ENCODE measurements around the gene LRTM1. TPM values are rescaled to one million over a fixed set of nuclear protein-coding genes. Genes with fewer than 3 reads are reported as not detected.

The LRTM1 gene
- total and polyA plus RNA-seq, 9 donors, result 66.1 to 103 (median 86.2) TPM

GRCh38 chr3:54917174-54917573, 10.7 kb downstream of the LRTM1 start:
- H3K4me1 ChIP-seq (ENCODE audit: control insufficient read depth, insufficient read depth, low read length), result peaks cover 3% of the 10 kb centered on the region
- no peaks in the 10 kb centered on the region for H3K9me3 ChIP-seq (replicated peaks; ENCODE audit: control insufficient read depth, low read depth, low read length)
- WGBS (ENCODE audit: insufficient coverage), result no CpG with 5 or more reads among the region's 2 CpGs
- H3K27ac ChIP-seq (ENCODE audit: low read length), result no peak overlapping the region
- no peaks in the 10 kb centered on the region for H3K36me3 ChIP-seq (ENCODE audit: control insufficient read depth, insufficient read depth, low read length)
- H3K4me3 ChIP-seq (ENCODE audit: low read length), result no peak overlapping the region
- H3K27me3 ChIP-seq (ENCODE audit: control insufficient read depth, insufficient read depth, low read length), result no peaks in the 10 kb centered on the region
- DNase-seq, result peak; percentile 55

- no peak overlapping the region for H3K27ac ChIP-seq (ENCODE audit: low read length)
- H3K4me3 ChIP-seq (ENCODE audit: low read length), result no peak overlapping the region
- no peaks in the 10 kb centered on the region for H3K36me3 ChIP-seq (ENCODE audit: control insufficient read depth, insufficient read depth, low read length)
- H3K4me1 ChIP-seq (ENCODE audit: control insufficient read depth, insufficient read depth, low read length), result peaks cover 3% of the 10 kb centered on the region
- DNase-seq, result no peak
- no peaks in the 10 kb centered on the region for H3K27me3 ChIP-seq (ENCODE audit: control insufficient read depth, insufficient read depth, low read length)
- peaks cover 2% of the 10 kb centered on the region for H3K9me3 ChIP-seq (replicated peaks; ENCODE audit: control insufficient read depth, low read depth, low read length)
Measured at GRCh38 chr3:54916732-54917131, 11.1 kb downstream of the LRTM1 start.

- no peaks in the 10 kb centered on the region for H3K36me3 ChIP-seq (ENCODE audit: control insufficient read depth, insufficient read depth, low read length)
- 90% methylated on average over 5 of the region's 8 CpGs for WGBS (ENCODE audit: insufficient coverage)
Measured at GRCh38 chr3:54915976-54916375, 11.9 kb downstream of the LRTM1 start.

GRCh38 chr3:54915181-54915580, 12.7 kb downstream of the LRTM1 start:
- Histone ChIP-seq H3K4me3 (ENCODE audit: low read length) (no peak overlapping the region), H3K27me3 (ENCODE audit: control insufficient read depth, insufficient read depth, low read length) (no peaks in the 10 kb centered on the region), H3K4me1 (ENCODE audit: control insufficient read depth, insufficient read depth, low read length) (peaks cover 3% of the 10 kb centered on the region), H3K9me3 (replicated peaks; ENCODE audit: control insufficient read depth, low read depth, low read length) (peaks cover 3% of the 10 kb centered on the region), H3K36me3 (ENCODE audit: control insufficient read depth, insufficient read depth, low read length) (no peaks in the 10 kb centered on the region), H3K27ac (ENCODE audit: low read length) (no peak overlapping the region)
- DNase-seq, result no peak
- no CpG with 5 or more reads among the region's 4 CpGs for WGBS (ENCODE audit: insufficient coverage)

More at GRCh38 chr3:54915976-54916375, 11.9 kb downstream of the LRTM1 start:
- no peaks in the 10 kb centered on the region for H3K27me3 ChIP-seq (ENCODE audit: control insufficient read depth, insufficient read depth, low read length)
- H3K9me3 ChIP-seq (replicated peaks; ENCODE audit: control insufficient read depth, low read depth, low read length), result peaks cover 3% of the 10 kb centered on the region
- H3K4me1 ChIP-seq (ENCODE audit: control insufficient read depth, insufficient read depth, low read length), result peaks cover 3% of the 10 kb centered on the region
- no peak overlapping the region for H3K4me3 ChIP-seq (ENCODE audit: low read length)
- no peak overlapping the region for H3K27ac ChIP-seq (ENCODE audit: low read length)
- no peak for DNase-seq

- WGBS (ENCODE audit: insufficient coverage), result no CpG with 5 or more reads among the region's 2 CpGs
- no peak overlapping the region for H3K4me3 ChIP-seq (ENCODE audit: low read length)
Measured at GRCh38 chr3:54914180-54914579, 13.7 kb downstream of the LRTM1 start.

GRCh38 chr3:54909191-54909590, 18.7 kb downstream of the LRTM1 start:
- Histone ChIP-seq H3K4me1 (ENCODE audit: control insufficient read depth, insufficient read depth, low read length) (peaks cover 19% of the 10 kb centered on the region), H3K27ac (ENCODE audit: low read length) (peak overlapping the region; percentile 0), H3K36me3 (ENCODE audit: control insufficient read depth, insufficient read depth, low read length) (no peaks in the 10 kb centered on the region), H3K4me3 (ENCODE audit: low read length) (no peak overlapping the region), H3K27me3 (ENCODE audit: control insufficient read depth, insufficient read depth, low read length) (no peaks in the 10 kb centered on the region), H3K9me3 (replicated peaks; ENCODE audit: control insufficient read depth, low read depth, low read length) (peaks cover 3% of the 10 kb centered on the region)
- WGBS (ENCODE audit: insufficient coverage), result no CpG with 5 or more reads among the region's 2 CpGs
- no peak for DNase-seq

More at GRCh38 chr3:54914180-54914579, 13.7 kb downstream of the LRTM1 start:
- peaks cover 3% of the 10 kb centered on the region for H3K4me1 ChIP-seq (ENCODE audit: control insufficient read depth, insufficient read depth, low read length)
- DNase-seq, result no peak
- H3K9me3 ChIP-seq (replicated peaks; ENCODE audit: control insufficient read depth, low read depth, low read length), result peaks cover 3% of the 10 kb centered on the region
- H3K27ac ChIP-seq (ENCODE audit: low read length), result no peak overlapping the region
- H3K36me3 ChIP-seq (ENCODE audit: control insufficient read depth, insufficient read depth, low read length), result no peaks in the 10 kb centered on the region
- H3K27me3 ChIP-seq (ENCODE audit: control insufficient read depth, insufficient read depth, low read length), result no peaks in the 10 kb centered on the region

- no CpG with 5 or more reads among the region's 2 CpGs for WGBS (ENCODE audit: insufficient coverage)
- Histone ChIP-seq H3K9me3 (replicated peaks; ENCODE audit: control insufficient read depth, low read depth, low read length) (peaks cover under 1% of the 10 kb centered on the region), H3K36me3 (ENCODE audit: control insufficient read depth, insufficient read depth, low read length) (no peaks in the 10 kb centered on the region), H3K27me3 (ENCODE audit: control insufficient read depth, insufficient read depth, low read length) (no peaks in the 10 kb centered on the region), H3K27ac (ENCODE audit: low read length) (peak overlapping the region; percentile 88), H3K4me3 (ENCODE audit: low read length) (no peak overlapping the region), H3K4me1 (ENCODE audit: control insufficient read depth, insufficient read depth, low read length) (peaks cover 27% of the 10 kb centered on the region)
- peak; percentile 73 for DNase-seq
Measured at GRCh38 chr3:54906763-54907162, 21.1 kb downstream of the LRTM1 start.

- 97% methylated on average over 3 of the region's 3 CpGs for WGBS (ENCODE audit: insufficient coverage)
- peak; percentile 37 for DNase-seq
- Histone ChIP-seq H3K9me3 (replicated peaks; ENCODE audit: control insufficient read depth, low read depth, low read length) (no peaks in the 10 kb centered on the region), H3K4me1 (ENCODE audit: control insufficient read depth, insufficient read depth, low read length) (peaks cover 35% of the 10 kb centered on the region), H3K27me3 (ENCODE audit: control insufficient read depth, insufficient read depth, low read length) (no peaks in the 10 kb centered on the region), H3K4me3 (ENCODE audit: low read length) (no peak overlapping the region), H3K27ac (ENCODE audit: low read length) (peak overlapping the region; percentile 81), H3K36me3 (ENCODE audit: control insufficient read depth, insufficient read depth, low read length) (no peaks in the 10 kb centered on the region)
Measured at GRCh38 chr3:54905920-54906319, 21.9 kb downstream of the LRTM1 start.

- H3K4me1 ChIP-seq (ENCODE audit: control insufficient read depth, insufficient read depth, low read length), result peaks cover 41% of the 10 kb centered on the region
- H3K36me3 ChIP-seq (ENCODE audit: control insufficient read depth, insufficient read depth, low read length), result no peaks in the 10 kb centered on the region
- no peak overlapping the region for H3K4me3 ChIP-seq (ENCODE audit: low read length)
- no peak for DNase-seq
- no peaks in the 10 kb centered on the region for H3K27me3 ChIP-seq (ENCODE audit: control insufficient read depth, insufficient read depth, low read length)
- WGBS (ENCODE audit: insufficient coverage), result no CpG with 5 or more reads among the region's 2 CpGs
- H3K9me3 ChIP-seq (replicated peaks; ENCODE audit: control insufficient read depth, low read depth, low read length), result no peaks in the 10 kb centered on the region
- H3K27ac ChIP-seq (ENCODE audit: low read length), result no peak overlapping the region
Measured at GRCh38 chr3:54905261-54905888, 22.5 kb downstream of the LRTM1 start.

GRCh38 chr3:54901906-54902685, 25.8 kb downstream of the LRTM1 start:
- no peaks in the 10 kb centered on the region for H3K9me3 ChIP-seq (replicated peaks; ENCODE audit: control insufficient read depth, low read depth, low read length)
- 79% methylated on average over 2 of the region's 4 CpGs for WGBS (ENCODE audit: insufficient coverage)
- no peaks in the 10 kb centered on the region for H3K27me3 ChIP-seq (ENCODE audit: control insufficient read depth, insufficient read depth, low read length)
- no peaks in the 10 kb centered on the region for H3K36me3 ChIP-seq (ENCODE audit: control insufficient read depth, insufficient read depth, low read length)
- DNase-seq, result peak; percentile 72
- H3K4me3 ChIP-seq (ENCODE audit: low read length), result no peak overlapping the region
- H3K4me1 ChIP-seq (ENCODE audit: control insufficient read depth, insufficient read depth, low read length), result peaks cover 42% of the 10 kb centered on the region
- H3K27ac ChIP-seq (ENCODE audit: low read length), result peak overlapping the region; percentile 60
